SK-N-SH treated with all-trans-retinoic acid at 6 μM for 48 hours (cell line): ENCODE data around the gene TMEM174.

ENCODE experiments used
- CREB5 ChIP-seq: fragments of 250-450 bp; sonication (Bioruptor Pico); IDR thresholded peaks from 2 replicates; pipeline ENCODE4 v1.5.1; 2020; ENCODE audit warnings: low read depth, mild to moderate bottlenecking, moderate library complexity
- RARB ChIP-seq: fragments of 250-450 bp; sonication (Bioruptor Pico); IDR thresholded peaks from 2 replicates; pipeline ENCODE4 v1.8.0; 2021; ENCODE audit warnings: mild to moderate bottlenecking, moderate library complexity

- no peak for TF ChIP-seq CREB5 (CRISPR knock-in tag)
- TF ChIP-seq RARB (CRISPR knock-in tag): no peak
Observed at GRCh38 chr5:73126381-73126780, 46.6 kb upstream of the TMEM174 start.
